ELF-1 (cell line): ENCODE measurements around the gene CCDC88C.

ENCODE experiments used
- DNase-seq: peaks from one replicate; pipeline ENCODE4 v3.0.0-alpha.2; 2016; ENCODE audit warnings: low read depth, low spot score

Gene CCDC88C

DNA sequence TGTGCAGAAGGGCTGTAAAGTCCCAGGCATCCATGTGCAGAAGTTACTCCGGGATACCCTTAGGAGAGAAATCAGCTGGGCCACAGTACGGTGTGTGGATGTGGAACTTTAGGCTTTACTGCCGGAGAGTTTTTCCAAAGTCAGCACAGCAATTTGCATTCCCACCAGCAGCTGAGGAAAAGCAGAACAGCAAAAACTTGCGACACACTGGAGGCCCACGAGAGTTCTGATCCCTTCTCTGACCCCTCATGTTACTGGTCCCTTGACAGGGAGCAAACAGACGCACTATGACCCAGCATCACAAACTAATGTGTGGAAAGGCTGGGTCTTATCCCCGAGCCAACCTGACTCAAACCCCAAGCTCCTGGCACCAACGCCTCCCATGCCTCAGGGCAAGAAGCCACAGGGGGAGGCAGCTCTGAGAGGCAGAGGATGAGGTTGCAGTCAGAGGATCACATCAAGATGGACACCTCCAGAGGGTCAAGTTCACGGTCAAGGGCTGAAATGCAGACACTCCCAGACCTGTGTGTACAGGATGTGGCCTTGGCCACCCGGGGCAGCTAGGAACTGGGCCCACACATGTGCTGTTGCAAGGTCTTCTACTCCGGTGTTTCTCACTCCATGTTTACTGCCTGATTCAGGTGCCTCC, 38.6 kb downstream of the CCDC88C start:
- DNase-seq, result no peak

DNA sequence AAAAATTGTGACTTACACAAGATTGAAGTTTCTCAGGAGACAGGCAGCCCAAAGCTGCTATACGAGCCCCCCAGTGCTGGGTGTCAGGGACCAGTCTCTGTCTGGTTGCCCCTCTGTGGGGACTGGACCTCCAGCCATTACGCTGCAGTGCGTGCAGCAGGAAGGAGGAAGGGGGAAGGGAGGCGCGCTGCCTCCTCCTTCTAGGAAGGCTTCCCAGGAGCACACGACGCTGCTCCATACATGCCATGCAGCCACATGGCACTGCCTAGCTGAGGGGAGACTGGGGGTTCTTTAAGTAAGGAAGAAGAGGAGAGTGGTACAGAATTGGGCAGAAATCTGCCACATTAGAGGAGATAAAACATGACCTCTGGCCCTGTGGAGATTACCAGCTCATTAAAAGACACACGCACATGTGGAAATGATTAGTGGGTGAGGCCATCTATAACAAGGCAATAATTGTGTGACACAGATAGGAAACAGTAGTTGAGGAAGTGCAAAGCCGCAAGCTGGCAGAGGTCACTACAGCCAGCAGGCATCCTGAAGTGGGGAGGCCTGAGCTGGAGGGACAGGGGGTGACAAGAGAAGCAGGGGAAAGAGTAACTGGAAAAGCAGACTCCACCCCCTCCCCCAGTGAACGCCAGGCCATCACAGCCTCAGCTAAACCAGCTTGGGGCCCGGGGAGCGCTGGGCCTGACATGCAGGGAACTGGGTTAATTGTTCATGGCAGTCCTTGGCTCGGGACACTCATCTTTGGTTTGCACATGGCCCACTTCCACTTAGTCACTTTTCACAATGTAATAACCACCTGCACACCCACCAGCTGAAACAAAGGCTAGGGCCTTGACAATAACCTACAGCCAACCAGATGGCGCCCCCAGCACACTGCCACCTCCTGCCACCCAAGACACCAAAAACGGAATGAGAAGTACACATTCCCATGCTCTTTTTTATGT, 39.6 kb downstream of the CCDC88C start:
- no peak for DNase-seq

DNA sequence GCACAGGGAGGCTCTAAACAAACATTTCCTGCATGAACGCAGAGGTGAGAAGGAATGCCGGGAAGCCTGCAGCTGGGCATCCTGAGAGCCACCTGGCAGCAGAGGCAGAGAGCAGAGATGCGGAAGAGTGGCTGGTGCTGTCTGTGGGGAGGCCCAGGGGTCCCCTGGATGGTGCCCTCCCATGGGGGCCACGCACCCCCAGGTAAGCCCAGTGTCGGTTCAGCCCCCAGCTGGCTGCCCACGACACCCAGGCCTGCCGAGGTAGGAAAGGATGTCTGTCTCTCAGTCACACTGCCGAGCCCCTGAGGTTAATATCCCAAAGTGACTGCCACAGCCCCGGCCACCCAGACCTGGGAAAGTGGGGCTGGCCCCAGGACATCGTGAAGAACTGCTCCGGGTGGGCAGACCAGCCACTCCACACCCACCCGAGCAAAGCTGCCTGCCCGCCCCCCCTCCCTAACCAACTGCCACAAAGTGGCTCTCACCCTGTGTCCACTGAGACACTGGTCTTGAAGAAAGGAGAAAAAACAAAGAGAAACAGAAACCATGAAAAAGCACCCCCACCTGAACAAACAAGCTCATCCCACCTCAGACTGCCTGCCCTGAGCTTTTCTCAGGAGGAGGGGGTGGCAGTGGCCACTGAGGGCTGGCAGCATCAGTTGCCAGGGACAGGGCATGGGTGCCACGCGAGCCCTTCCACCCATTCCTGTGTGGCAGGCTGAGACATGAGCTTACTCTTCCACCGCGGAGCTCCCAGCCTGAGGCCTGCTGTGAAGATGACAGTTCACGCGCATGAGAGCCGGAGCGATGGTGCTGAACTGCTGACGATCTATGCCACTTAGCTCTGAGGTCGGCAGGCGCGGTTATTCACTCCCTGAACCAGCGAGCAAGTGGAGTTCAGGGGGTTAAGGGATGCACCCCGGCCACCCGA, 40.8 kb downstream of the CCDC88C start:
- no peak for DNase-seq

DNA sequence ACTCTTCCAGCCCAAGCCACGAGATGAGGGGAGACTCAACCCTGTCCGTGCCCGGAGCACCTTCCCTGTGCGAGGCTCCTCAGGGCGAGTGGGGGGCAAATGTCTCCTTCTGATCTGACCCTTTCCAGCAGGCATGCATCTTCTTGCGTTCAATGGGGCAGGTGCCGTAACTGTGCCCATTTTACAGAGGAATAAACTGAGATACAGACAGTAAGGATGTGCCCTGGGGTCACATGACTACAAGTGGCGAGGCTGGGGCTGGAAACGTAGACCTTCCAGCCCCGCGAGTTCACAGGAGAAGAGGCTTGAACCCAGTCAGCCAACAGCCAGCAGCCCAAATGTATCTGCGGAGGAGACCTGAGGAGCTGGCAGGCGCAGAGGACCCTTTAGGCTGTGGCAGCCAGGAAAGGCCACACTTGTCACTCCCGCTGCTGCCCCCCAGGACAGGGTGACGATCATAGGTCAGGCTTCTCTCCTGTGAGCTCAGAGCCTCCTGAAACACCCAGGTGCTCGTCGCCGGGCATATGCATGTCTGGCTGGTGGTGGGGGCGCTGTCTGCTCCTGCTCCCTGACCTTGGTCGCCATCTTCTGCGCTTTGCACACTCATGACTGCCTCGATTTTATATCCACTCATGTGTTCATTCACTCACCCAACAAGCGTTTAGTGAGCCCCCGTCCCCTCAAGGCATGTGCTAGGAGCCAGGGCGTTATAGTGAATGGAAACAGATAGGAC, 41.7 kb downstream of the CCDC88C start:
- no peak for DNase-seq

DNA sequence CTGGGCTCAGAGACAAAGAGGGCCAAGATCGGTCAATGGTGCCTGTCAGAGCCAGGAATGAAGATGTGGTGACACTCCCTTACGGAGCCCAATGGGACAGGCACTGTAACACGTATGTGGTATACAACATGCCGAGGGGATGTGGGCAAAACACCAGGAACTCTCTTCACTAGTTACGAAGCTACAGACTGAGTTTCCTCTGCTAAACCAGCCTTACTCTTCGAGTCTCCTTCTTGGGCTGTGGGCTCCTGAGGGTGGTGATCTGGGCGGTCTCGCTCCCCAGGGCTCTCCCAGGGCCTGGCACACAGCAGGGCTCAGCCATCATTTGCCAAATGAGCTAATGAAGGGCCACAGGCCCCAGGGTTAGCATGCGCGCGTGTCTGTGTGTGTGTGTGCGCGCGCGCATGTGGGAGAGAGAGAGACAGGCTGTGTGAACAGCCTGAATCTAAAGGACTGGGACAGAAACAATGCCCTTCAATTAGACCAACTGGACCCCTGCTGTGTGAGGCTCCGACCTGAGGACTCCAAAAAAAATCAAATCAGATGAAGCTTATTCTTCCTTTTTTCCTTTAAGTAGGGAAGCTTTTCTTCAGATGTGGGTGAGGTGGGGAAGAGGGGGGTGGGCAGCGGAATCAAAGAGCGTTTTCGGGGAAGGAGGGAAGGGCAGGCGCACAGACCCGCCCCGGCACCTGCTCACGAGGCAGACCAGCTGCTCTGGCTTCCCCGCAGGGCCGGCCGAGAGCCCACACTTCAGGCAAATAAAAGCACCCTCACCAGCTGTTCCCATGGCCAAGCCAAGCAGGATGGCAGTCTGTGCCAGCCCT, 42.5 kb downstream of the CCDC88C start:
- peak; percentile 76 for DNase-seq

DNA sequence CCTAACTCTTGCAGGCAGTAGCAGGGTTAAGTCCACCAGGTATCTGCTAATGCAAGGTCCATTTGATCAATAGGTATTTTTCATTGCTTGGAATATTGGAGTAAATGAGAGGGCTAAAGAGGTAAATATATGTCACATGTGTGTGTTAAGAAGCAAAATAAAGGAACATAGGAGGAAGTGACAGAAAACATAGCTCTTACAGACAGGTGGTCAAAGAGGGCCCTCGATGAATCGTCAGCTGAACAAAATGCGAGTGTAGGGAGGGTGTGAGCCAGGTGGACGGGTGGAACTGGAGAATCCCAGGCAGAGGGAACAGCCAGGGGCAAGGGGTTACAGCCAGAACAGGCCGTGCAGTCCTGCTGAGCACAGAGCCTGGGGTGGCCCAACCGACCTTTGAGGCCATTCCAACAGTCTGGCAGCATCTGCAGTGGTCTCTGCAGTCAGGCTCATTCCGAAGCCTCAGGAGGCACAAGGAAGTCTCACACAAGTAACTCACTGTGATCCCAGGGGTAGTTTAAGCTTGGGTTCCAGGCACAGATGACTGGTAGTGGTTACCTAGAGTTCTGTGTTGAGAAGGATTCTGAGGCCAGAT, 43.2 kb downstream of the CCDC88C start:
- DNase-seq, result peak; percentile 86

DNA sequence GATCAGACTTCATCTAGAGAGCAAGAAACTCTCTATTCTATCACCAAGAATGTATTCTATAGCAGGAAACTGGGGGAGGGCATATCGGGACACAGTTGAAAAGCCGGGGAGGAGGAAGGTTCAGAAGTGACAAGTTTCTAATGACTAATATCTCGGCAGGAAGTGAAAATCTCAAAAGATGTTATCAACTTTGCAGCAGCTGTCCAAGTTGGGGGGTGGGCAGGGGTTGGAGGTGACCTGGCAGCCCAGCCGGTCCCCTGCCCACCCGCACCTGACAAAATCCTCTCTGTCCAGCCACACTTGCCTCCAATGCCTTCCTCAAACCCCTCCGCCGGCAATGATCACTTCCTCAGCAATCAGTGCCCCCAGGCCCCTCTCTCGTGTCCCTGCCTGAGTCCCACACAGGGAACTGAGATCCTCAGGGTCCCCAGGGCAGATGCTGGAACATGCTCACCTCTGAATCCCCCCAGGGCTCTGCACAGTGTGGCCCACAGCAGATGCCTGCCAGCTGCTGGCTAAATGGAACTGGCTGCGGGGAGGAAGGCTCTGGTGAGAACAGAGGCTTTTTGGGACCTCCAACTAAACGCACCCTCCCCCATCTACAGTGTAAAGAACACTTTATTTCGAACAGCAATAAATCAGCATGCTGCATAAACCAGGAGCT, 43.9 kb downstream of the CCDC88C start:
- no peak for DNase-seq

DNA sequence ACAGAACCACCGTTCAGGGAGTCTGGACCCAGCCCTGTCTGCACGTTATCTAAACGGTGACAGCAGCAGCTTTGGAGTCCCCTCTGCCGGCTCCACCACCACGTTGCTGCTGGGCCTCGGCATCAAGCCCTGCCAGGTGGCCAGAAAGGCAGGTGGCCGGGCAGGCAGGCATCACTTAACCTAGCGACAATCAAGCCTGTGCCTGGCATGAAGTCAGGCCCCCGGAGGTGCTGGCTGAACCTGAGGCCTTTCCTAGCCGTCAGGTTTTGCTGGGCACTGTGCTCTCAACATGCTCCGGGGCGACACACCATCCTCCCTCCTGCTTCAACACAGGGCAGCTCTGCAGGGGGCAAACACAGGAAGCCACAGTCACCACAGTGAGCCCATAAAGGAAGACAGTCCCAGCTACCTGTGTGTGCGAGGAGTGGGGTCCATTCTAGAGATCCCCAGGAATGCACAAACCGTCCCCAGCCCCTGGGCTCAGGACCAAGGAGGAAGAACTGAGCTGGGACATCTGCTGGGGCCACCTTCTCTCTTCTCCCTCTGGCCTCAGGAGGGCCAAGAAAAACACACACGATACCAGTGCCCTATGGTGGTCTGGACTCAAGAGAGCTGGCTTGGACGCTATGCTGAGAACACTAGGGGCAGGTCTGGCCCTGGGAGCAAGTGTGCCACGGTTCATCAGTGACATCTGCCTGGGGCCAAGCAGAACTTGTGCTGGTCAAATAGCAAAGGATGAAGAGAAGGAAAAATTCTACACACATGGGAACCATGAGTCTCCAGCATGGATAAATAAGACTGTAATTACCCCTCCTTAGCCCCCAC, 44.7 kb downstream of the CCDC88C start:
- no peak for DNase-seq

GRCh38 chr14:91371990-91372375, 45.6 kb downstream of the CCDC88C start:
- DNase-seq, result no peak

DNA sequence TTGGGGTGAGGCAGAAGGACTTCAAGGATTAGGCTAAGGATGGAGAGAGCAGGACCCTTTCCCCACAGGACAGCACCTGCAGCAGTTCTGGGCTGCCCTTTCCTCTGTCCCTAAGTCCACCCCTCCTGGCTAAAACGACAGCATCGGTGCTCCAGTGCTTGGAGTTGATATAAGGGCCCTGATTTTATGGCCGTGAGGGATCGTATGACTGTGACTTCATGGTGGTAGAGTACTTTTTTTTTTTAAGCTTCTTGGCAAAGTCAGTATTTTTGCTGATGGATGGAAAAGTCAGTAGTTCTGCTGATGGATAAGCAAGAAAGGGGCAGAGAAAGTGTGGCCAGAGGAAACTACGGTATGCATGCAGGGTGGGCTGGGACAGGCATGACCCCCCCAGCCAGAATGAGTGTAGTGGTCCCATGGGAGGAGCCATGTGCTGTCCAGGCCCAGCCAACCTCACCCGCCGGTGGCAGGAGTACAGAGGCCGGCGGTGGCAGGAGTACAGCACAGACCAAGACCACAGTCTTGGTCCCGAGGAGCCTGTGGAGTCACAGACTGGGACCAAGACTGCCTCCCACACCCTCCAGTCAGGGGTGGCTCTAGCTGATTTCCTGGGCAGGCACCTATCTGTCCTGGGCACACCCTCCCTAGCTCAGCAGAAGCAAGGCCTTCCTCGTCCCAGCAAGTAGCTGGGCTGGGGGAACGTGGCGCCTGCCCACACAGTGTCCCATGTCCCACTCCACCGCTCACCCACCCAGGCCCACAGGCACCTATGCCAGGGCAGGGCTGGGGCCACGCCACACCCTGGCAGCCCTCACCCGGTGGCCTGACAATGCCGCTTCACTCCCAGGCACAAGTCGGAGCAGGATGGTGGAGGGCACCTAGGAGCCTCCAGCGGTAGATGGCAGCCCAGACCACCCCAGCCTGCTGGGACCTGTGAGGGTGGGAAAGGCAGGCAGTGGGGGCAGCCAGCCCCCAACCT, 46.3 kb downstream of the CCDC88C start:
- DNase-seq, result no peak

DNA sequence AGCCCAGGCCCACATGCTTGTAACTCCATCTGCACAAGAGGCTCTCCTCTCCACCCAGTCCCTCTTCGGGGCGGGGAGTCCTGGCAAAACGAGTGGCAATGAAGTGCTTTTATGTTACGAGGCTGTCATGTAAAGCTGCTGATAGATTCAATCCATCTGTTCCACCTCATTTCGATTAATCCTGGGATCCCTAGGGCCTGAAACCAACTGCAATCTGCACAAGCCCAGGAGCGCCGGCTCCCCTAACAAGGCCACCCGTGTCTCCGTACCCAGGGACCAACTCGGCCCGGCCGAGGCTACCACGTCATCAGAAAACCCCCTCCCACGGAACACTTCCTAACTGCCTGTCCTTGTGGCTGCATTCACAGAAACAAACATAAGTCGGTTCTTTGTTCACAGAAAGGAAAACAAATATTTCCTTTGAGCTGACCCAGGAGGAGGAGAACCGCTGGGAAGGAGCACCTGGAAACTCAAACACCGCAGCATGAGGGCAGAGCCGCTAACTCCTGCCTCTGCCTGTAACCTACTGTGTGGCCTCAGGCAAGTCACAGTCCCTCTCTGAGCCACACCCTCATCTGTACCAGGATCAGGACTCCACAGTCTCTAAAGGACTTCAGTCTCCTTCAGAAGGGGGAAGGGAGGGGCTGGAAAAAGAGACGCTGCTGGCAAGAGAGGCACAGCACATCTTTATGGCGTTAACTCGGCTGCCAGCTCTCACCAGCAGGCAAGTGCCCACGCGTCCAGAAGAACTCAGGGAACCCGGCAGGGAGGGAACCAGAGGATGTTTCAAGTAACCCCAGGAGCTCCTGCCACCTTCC, 47.8 kb downstream of the CCDC88C start:
- DNase-seq, result peak; percentile 62

DNA sequence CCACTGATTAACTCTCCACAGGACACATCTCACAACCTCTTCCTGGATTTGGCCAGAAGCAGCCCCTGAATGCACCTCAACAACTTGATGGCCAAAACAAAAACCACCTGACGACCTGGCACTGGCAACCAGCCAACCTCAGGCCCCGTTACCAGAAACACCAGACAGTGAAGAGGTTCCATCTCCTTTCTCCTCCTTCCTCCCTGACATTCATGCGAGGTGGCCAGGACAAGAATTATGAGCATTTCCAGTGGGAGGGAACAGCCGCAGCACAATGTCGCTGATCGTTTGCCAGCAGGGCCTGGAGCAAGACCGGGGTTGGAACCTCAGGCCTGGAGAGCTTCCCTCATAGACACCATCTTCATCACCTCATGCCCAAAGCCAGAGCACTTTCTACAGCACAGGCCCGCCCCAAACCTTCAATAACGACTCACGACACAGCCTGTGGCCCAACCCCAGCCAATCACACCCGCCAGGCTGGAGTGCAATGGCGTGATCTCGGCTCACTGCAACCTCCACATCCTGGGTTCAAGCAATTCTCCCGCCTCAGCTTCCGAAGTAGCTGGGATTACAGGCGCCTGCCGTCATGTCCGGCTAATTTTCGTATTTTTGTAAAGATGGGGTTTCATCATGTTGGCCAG, 48.7 kb downstream of the CCDC88C start:
- no peak for DNase-seq

DNA sequence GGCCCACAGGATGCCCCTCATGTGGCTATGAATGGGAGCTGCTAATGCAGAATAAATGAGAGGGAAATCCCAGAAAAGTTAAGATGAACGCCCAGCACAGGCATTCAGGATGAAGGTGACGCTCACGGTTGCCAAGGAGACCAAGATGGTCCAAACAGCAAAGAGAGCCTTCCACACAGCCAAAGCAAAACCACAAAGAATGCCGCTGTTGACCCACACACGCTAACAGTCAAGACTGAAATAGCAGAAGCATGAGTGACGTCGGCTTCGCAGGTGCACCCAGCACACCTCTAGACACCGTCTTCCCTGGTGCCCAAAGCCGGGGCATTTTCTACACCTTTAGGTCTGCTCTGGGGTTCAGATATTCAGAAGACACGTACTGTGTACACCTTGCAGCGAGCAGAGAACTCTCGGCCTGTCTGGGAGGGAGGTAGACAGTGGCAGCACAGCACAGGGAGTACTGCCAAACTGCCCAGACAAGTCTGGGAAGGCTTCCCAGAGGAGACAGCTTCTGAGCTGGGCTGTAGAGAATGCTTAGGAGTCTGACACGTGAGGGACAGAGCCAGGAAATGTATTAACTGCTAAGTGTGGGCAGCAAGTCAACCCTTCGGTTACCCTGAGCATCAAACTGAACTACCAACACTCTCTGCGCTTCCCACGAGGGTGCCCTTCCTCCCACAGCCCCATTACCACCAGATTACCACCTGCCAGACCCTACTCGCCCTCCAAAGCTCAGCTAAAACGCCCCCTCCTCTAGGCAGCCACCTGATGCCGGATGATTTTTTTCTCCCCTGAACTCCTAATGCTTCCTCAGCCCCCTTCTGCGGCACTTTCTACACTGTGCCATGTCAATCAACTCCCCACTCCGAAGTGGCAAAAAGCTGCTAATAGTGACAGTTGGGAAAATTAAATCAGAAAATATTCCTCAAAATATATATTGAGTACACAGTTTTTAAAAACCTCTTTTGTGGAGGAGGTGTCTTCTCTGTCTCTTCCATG, 50.1 kb downstream of the CCDC88C start:
- DNase-seq, result no peak

DNA sequence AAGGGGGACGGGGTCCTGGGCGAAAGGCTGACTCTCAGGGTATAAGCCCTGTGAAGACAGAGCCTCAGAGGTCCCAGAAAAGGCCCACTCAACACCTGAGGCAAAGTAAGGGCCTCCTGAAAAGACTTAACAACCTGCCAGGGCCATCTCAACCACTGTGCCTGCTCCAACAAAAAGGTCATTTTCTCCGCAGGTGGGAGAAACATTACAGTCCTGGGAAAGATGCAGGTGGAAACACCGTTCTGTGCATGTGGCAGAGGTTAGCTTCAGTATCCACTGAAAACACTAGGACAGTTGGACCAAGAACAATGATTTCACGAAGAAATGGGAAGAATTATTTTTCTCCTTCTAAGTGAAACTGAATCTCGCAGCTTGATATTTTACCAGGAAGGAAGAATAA, 50.9 kb downstream of the CCDC88C start:
- DNase-seq, result no peak

DNA sequence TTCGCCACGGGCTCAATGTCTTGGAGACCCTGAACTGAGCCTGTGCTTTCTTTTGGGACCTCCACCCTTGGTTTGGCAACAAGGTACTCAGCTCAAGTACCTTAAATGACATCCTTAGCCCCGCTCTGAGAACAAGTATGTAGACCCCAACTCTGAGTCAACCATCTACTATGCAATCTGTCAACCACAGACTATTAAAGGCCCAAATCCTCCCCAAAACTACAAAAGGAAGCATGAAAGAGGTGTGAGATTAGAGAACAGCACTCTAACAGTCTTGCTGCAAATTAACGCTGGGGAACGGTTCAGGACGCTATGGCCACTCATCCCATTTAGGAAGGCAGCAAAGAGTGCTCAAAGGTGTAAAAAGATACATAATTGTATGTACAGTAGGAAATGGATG, 52.1 kb downstream of the CCDC88C start:
- no peak for DNase-seq
